Subcutaneous abdominal adipose tissue (tissue), 5 donors: ENCODE measurements around the gene AMOTL2.

Experiments
- H3K27ac ChIP-seq: one replicate; pipeline ENCODE4 v1.7.0; 2013; ENCODE audit warnings: low read depth, mild to moderate bottlenecking, inconsistent platforms, low read length, moderate library complexity
- H3K27me3 ChIP-seq, 5 donors: one replicate each; pipeline ENCODE4 v1.7.0; 2013; ENCODE audit warnings: low read length in 5 of 5, inconsistent platforms in 1 of 5; ENCODE audit not compliant: control insufficient read depth in 5 of 5, insufficient read depth in 4 of 5
- H3K36me3 ChIP-seq, 5 donors: one replicate each; pipeline ENCODE4 v1.7.0; 2013; ENCODE audit warnings: low read length in 5 of 5; ENCODE audit not compliant: control insufficient read depth in 5 of 5, insufficient read depth in 5 of 5
- H3K4me1 ChIP-seq, 5 donors: one replicate each; pipeline ENCODE4 v1.7.0; 2013; ENCODE audit warnings: low read length in 5 of 5, mild to moderate bottlenecking in 3 of 5, moderate library complexity in 1 of 5; ENCODE audit not compliant: control insufficient read depth in 5 of 5, insufficient read depth in 5 of 5
- H3K4me3 ChIP-seq, 5 donors: one replicate each; pipeline ENCODE4 v1.7.0; 2013; ENCODE audit warnings: low read length in 5 of 5, low read depth in 1 of 5
- H3K9ac ChIP-seq, 5 donors: one replicate each; pipeline ENCODE4 v1.7.0; 2013; ENCODE audit warnings: low read length in 5 of 5, mild to moderate bottlenecking in 4 of 5, moderate library complexity in 3 of 5
- H3K9me3 ChIP-seq, 5 donors: one replicate each; pipeline ENCODE4 v1.7.0; 2013; ENCODE audit warnings: low read length in 5 of 5; ENCODE audit not compliant: control insufficient read depth in 5 of 5
- donor health status: healthy.
- donor health status: healthy.
- donor health status: healthy.
- donor health status: healthy.
- donor health status: healthy.

AMOTL2 gene

GRCh38 chr3:134322286-134322685 lies 52.0 kb downstream of the AMOTL2 start:
- Histone ChIP-seq H3K36me3 (no peaks in the 10 kb centered on the region), H3K27me3 (no peaks in the 10 kb centered on the region), H3K27ac (no peak overlapping the region), H3K9me3 (no peaks in the 10 kb centered on the region), H3K4me3 (no peak overlapping the region), H3K9ac (no peak overlapping the region), H3K4me1 (peaks cover 21 to 46% (median 42%) of the 10 kb centered on the region in 5 donors)

GRCh38 chr3:134320749-134321148 lies 53.5 kb downstream of the AMOTL2 start:
- Histone ChIP-seq H3K4me1 (peaks cover 6 to 44% (median 40%) of the 10 kb centered on the region in 5 donors), H3K9ac (no peak overlapping the region), H3K27me3 (no peaks in the 10 kb centered on the region), H3K4me3 (no peak overlapping the region), H3K9me3 (no peaks in the 10 kb centered on the region), H3K27ac (no peak overlapping the region), H3K36me3 (no peaks in the 10 kb centered on the region)

- Histone ChIP-seq H3K36me3 (no peaks in the 10 kb centered on the region), H3K27ac (no peak overlapping the region), H3K4me3 (no peak overlapping the region), H3K9me3 (no peaks in the 10 kb centered on the region), H3K27me3 (no peaks in the 10 kb centered on the region), H3K4me1 (peaks cover 8 to 47% (median 40%) of the 10 kb centered on the region in 5 donors), H3K9ac (no peak overlapping the region)
Measured at GRCh38 chr3:134319931-134320330, 54.3 kb downstream of the AMOTL2 start.

GRCh38 chr3:134318166-134318565 lies 56.1 kb downstream of the AMOTL2 start:
- Histone ChIP-seq H3K4me3 (no peak overlapping the region), H3K9ac (peak overlapping the region in 1 of 5 donors; percentile 53), H3K9me3 (no peaks in the 10 kb centered on the region), H3K27ac (peak overlapping the region; percentile 49), H3K27me3 (peaks cover 0 to 5% (median 0%) of the 10 kb centered on the region in 5 donors), H3K36me3 (no peaks in the 10 kb centered on the region), H3K4me1 (peaks cover 17 to 53% (median 44%) of the 10 kb centered on the region in 5 donors)

- Histone ChIP-seq H3K4me3 (no peak overlapping the region), H3K27me3 (peaks cover 0 to 5% (median 0%) of the 10 kb centered on the region in 5 donors), H3K27ac (peak overlapping the region; percentile 99), H3K36me3 (no peaks in the 10 kb centered on the region), H3K4me1 (peaks cover 19 to 55% (median 48%) of the 10 kb centered on the region in 5 donors), H3K9ac (peak overlapping the region in 2 of 5 donors; percentile 41 to 53), H3K9me3 (no peaks in the 10 kb centered on the region)
Measured at GRCh38 chr3:134317106-134317947, 56.9 kb downstream of the AMOTL2 start.

- Histone ChIP-seq H3K4me3 (peak overlapping the region in 3 of 5 donors; percentile 19 to 77 (median 76)), H3K27me3 (peaks cover 0 to 6% (median 0%) of the 10 kb centered on the region in 5 donors), H3K36me3 (no peaks in the 10 kb centered on the region), H3K27ac (peak overlapping the region; percentile 99), H3K9ac (peak overlapping the region in 3 of 5 donors; percentile 90 to 93 (median 92)), H3K9me3 (no peaks in the 10 kb centered on the region), H3K4me1 (peaks cover 25 to 70% (median 62%) of the 10 kb centered on the region in 5 donors)
Measured at GRCh38 chr3:134315286-134316106, 58.8 kb downstream of the AMOTL2 start.

GRCh38 chr3:134314588-134315285 lies 59.5 kb downstream of the AMOTL2 start:
- Histone ChIP-seq H3K9me3 (no peaks in the 10 kb centered on the region), H3K9ac (peak overlapping the region in 4 of 5 donors; percentile 74 to 93 (median 91)), H3K36me3 (no peaks in the 10 kb centered on the region), H3K27me3 (peaks cover 0 to 6% (median 0%) of the 10 kb centered on the region in 5 donors), H3K4me3 (peak overlapping the region; percentile 17 to 91 (median 76)), H3K27ac (peak overlapping the region; percentile 99), H3K4me1 (peaks cover 25 to 76% (median 69%) of the 10 kb centered on the region in 5 donors)

GRCh38 chr3:134313847-134314587 lies 60.2 kb downstream of the AMOTL2 start:
- Histone ChIP-seq H3K4me3 (peak overlapping the region; percentile 63 to 91 (median 76)), H3K4me1 (peaks cover 25 to 81% (median 75%) of the 10 kb centered on the region in 5 donors), H3K27me3 (peaks cover 0 to 6% (median 0%) of the 10 kb centered on the region in 5 donors), H3K9me3 (no peaks in the 10 kb centered on the region), H3K36me3 (no peaks in the 10 kb centered on the region), H3K27ac (peak overlapping the region; percentile 99), H3K9ac (peak overlapping the region; percentile 74 to 93 (median 90))
